H1 (cell line): Measurements from ENCODE around the gene LRRC74A. TPM values are rescaled to one million over a fixed set of nuclear protein-coding genes. Genes with fewer than 3 reads are reported as not detected.
A peak's percentile ranks its signal among the peaks of the same experiment; 100 is the strongest.

Source experiments
- CTCF ChIA-PET: fragments of 300-600 bp; sonication (Branson Sonifier 250); formaldehyde crosslinking; loops from one replicate; lab custom pipeline; 2021; ENCODE audit not compliant: partially characterized antibody; lab: Charles Lee
- POLR2A ChIA-PET: fragments of 300-600 bp; sonication (Branson Sonifier 250); formaldehyde crosslinking; loops from one replicate; lab custom pipeline; 2021; ENCODE audit warnings: inconsistent platforms; ENCODE audit not compliant: partially characterized antibody; lab: Charles Lee
- DNase-seq, 2 experiments: peaks; one replicate each; pipeline versions ENCODE4 v3.0.0 to v3.0.0-alpha.2; 2010 to 2022; ENCODE audit warnings: low spot score in 2 of 2, low read depth in 1 of 2, mixed read lengths in 1 of 2
- FAIRE-seq: peaks from 2 replicates; lab custom pipeline; 2011; peaks lifted over from hg19 to GRCh38; lab: Jason Lieb, UNC
- H2AFZ ChIP-seq: 2 replicates; pipeline ENCODE4 v1.8.1; 2012; ENCODE audit warnings: low read length, inconsistent platforms
- H2AK5ac ChIP-seq: 2 replicates; pipeline ENCODE4 v1.6.1; 2013; ENCODE audit warnings: low read depth, low read length
- H2BK120ac ChIP-seq: replicated peaks from 2 replicates; pipeline ENCODE3; 2013; ENCODE audit warnings: low read depth, low read length, inconsistent platforms
- H2BK12ac ChIP-seq: 2 replicates; pipeline ENCODE4 v1.6.1; 2013; ENCODE audit warnings: low read depth, low read length
- H2BK15ac ChIP-seq: 2 replicates; pipeline ENCODE4 v1.6.1; 2013; ENCODE audit warnings: low read length
- H2BK20ac ChIP-seq: 2 replicates; pipeline ENCODE4 v1.6.1; 2013; ENCODE audit warnings: low read length
- H2BK5ac ChIP-seq: 2 replicates; pipeline ENCODE4 v1.6.1; 2013; ENCODE audit warnings: low read depth, low read length
- H3K14ac ChIP-seq: 2 replicates; pipeline ENCODE4 v1.6.1; 2013; ENCODE audit warnings: inconsistent platforms; ENCODE audit not compliant: insufficient read length
- H3K18ac ChIP-seq: 2 replicates; pipeline ENCODE4 v1.6.1; 2013; ENCODE audit warnings: low read length; ENCODE audit errors: extremely low read depth
- H3K23ac ChIP-seq: 2 replicates; pipeline ENCODE4 v1.6.1; 2013; ENCODE audit warnings: inconsistent platforms; ENCODE audit not compliant: insufficient read length
- H3K23me2 ChIP-seq: 2 replicates; pipeline ENCODE4 v1.6.1; 2013; ENCODE audit warnings: low read depth, low read length
- H3K27ac ChIP-seq: 2 replicates; pipeline ENCODE4 v1.6.1; 2011; ENCODE audit warnings: low read depth, low read length, inconsistent platforms
- H3K27me3 ChIP-seq, 4 experiments: replicated peaks in 1 of 4; 1 replicate in 1 of 4; 2 replicates in 3 of 4; pipeline versions ENCODE4 v1.6.1 to v1.8.1; 2011 to 2013; ENCODE audit warnings: low read length in 3 of 4, mild to moderate bottlenecking in 3 of 4, inconsistent platforms in 2 of 4, mixed read lengths in 2 of 4, moderate library complexity in 1 of 4; ENCODE audit not compliant: control insufficient read depth in 3 of 4, insufficient read depth in 3 of 4; ENCODE audit errors: extremely low read depth in 1 of 4
- H3K36me3 ChIP-seq, 4 experiments: 2 replicates each; pipeline versions ENCODE4 v1.6.1 to v1.8.1; 2011 to 2013; ENCODE audit warnings: mild to moderate bottlenecking in 4 of 4, low read length in 3 of 4, moderate library complexity in 2 of 4, control low read depth in 1 of 4, inconsistent platforms in 1 of 4; ENCODE audit not compliant: insufficient read depth in 4 of 4, control insufficient read depth in 2 of 4
- H3K4ac ChIP-seq: replicated peaks from 2 replicates; pipeline ENCODE3; 2013; ENCODE audit warnings: low read length, low read depth, mixed read lengths, inconsistent platforms; ENCODE audit not compliant: insufficient read length
- H3K4me1 ChIP-seq, 4 experiments: replicated peaks in 1 of 4; 1 replicate in 1 of 4; 2 replicates in 3 of 4; pipeline versions ENCODE4 v1.6.1 to v1.8.1; 2011 to 2013; ENCODE audit warnings: low read length in 3 of 4, inconsistent platforms in 2 of 4, mixed read lengths in 1 of 4; ENCODE audit not compliant: insufficient read depth in 4 of 4, control insufficient read depth in 3 of 4
- H3K4me2 ChIP-seq, 2 experiments: 2 replicates each; pipeline versions ENCODE4 v1.6.1 to v1.8.1; 2011 to 2013; ENCODE audit warnings: low read depth in 2 of 2, low read length in 2 of 2, control low read depth in 1 of 2, inconsistent platforms in 1 of 2, mild to moderate bottlenecking in 1 of 2; ENCODE audit not compliant: insufficient read depth in 1 of 2
- H3K4me3 ChIP-seq, 4 experiments: fragments of 200-600, 300-600 bp in 1 of 4; sonication (generic), shearing (Covaris generic), sonication (Bioruptor Twin) in 1 of 4; 2 replicates each; pipeline versions ENCODE4 v1.5.1 to v1.8.1; 2011 to 2016; ENCODE audit warnings: low read length in 4 of 4, low read depth in 3 of 4, control low read depth in 2 of 4, inconsistent platforms in 2 of 4, mild to moderate bottlenecking in 2 of 4, mixed read lengths in 1 of 4, moderate library complexity in 1 of 4; ENCODE audit not compliant: insufficient read depth in 2 of 4; ENCODE audit errors: extremely low read depth in 1 of 4
- H3K56ac ChIP-seq: replicated peaks from 2 replicates; pipeline ENCODE3; 2013; ENCODE audit warnings: low read depth, mild to moderate bottlenecking, mixed read lengths, low read length, inconsistent platforms; ENCODE audit not compliant: insufficient read length
- H3K79me1 ChIP-seq: 2 replicates; pipeline ENCODE4 v1.6.1; 2013; ENCODE audit warnings: low read depth, low read length, control low read depth
- H3K79me2 ChIP-seq, 2 experiments: 2 replicates each; pipeline versions ENCODE4 v1.6.1 to v1.8.1; 2012 to 2013; ENCODE audit warnings: low read length in 2 of 2, mild to moderate bottlenecking in 2 of 2, inconsistent platforms in 1 of 2; ENCODE audit not compliant: insufficient read depth in 2 of 2, control insufficient read depth in 1 of 2
- H3K9ac ChIP-seq, 4 experiments: replicated peaks in 1 of 4; 1 replicate in 1 of 4; 2 replicates in 3 of 4; pipeline versions ENCODE4 v1.6.1 to v1.8.1; 2011 to 2013; ENCODE audit warnings: low read depth in 3 of 4, low read length in 3 of 4, control low read depth in 2 of 4, mild to moderate bottlenecking in 2 of 4, moderate library complexity in 2 of 4, inconsistent platforms in 1 of 4; ENCODE audit errors: extremely low read depth in 1 of 4
- H3K9me3 ChIP-seq, 2 experiments: 2 replicates each; pipeline versions ENCODE4 v1.6.1 to v1.8.1; 2012 to 2013; ENCODE audit warnings: mild to moderate bottlenecking in 2 of 2, moderate library complexity in 2 of 2, control low read depth in 1 of 2, inconsistent platforms in 1 of 2, low read depth in 1 of 2, low read length in 1 of 2, mixed read lengths in 1 of 2; ENCODE audit not compliant: insufficient read depth in 2 of 2
- H4K20me1 ChIP-seq, 2 experiments: replicated peaks in 1 of 2; 2 replicates each; pipeline versions ENCODE3 to v1.8.1; 2011 to 2013; ENCODE audit warnings: inconsistent platforms in 2 of 2, low read length in 2 of 2, mild to moderate bottlenecking in 1 of 2; ENCODE audit not compliant: insufficient read depth in 2 of 2, control insufficient read depth in 1 of 2
- H4K5ac ChIP-seq: 2 replicates; pipeline ENCODE4 v1.6.1; 2013; ENCODE audit warnings: low read length, low read depth, mixed read lengths, inconsistent platforms; ENCODE audit not compliant: insufficient read length
- H4K8ac ChIP-seq: 2 replicates; pipeline ENCODE4 v1.8.0; 2013; ENCODE audit warnings: mild to moderate bottlenecking, moderate library complexity, low read length, inconsistent platforms; ENCODE audit not compliant: insufficient read depth; ENCODE audit errors: extremely low read depth
- H4K91ac ChIP-seq: replicated peaks from 2 replicates; pipeline ENCODE3; 2013; ENCODE audit warnings: low read length, mixed read lengths, inconsistent platforms; ENCODE audit not compliant: insufficient read length
- CHD1 ChIP-seq: IDR thresholded peaks from 2 replicates; pipeline ENCODE4 v1.6.1; 2012; ENCODE audit warnings: low read depth, low read length, improper control_type of control experiment
- HDAC2 ChIP-seq, 2 experiments: fragments of 300-600 bp in 1 of 2; sonication (generic) in 1 of 2; IDR thresholded peaks; 2 replicates each; pipeline ENCODE4 v1.6.1; 2011 to 2012; ENCODE audit warnings: low read depth in 2 of 2, low read length in 2 of 2, mild to moderate bottlenecking in 2 of 2, moderate library complexity in 2 of 2, borderline replicate concordance in 1 of 2, inconsistent platforms in 1 of 2
- PHF8 ChIP-seq: fragments of 200-600 bp; sonication (generic); conservative IDR thresholded peaks from 2 replicates; pipeline ENCODE4 v1.7.1; 2012; ENCODE audit warnings: low read depth, mild to moderate bottlenecking, inconsistent platforms, low read length, moderate library complexity
- RBBP5 ChIP-seq: IDR thresholded peaks from 2 replicates; pipeline ENCODE4 v1.7.1; 2012; ENCODE audit warnings: low read depth, mild to moderate bottlenecking, inconsistent platforms, low read length, moderate library complexity, borderline replicate concordance
- RFX5 ChIP-seq: IDR thresholded peaks from 2 replicates; pipeline ENCODE4 v1.6.1; 2011; ENCODE audit warnings: low read depth, low read length, improper control_type of control experiment, borderline replicate concordance
- SIRT6 ChIP-seq: IDR thresholded peaks from one replicate; pipeline ENCODE4 v1.7.1; 2012; ENCODE audit warnings: low read length, inconsistent platforms
- SIX5 ChIP-seq: IDR thresholded peaks from 2 replicates; pipeline ENCODE4 v1.6.1; 2011; ENCODE audit warnings: mild to moderate bottlenecking, low read depth, low read length
- WGBS, 2 experiments: shearing (Covaris generic) in 1 of 2; methylation state at CpG; one replicate each; pipeline versions ENCODE4 v1.1.6 to v1.1.7; 2013 to 2015; ENCODE audit warnings: low lambda C conversion rate in 2 of 2, mixed read lengths in 2 of 2, inconsistent platforms in 1 of 2, low coverage in 1 of 2, missing lambda C conversion rate in 1 of 2; ENCODE audit not compliant: insufficient replicate concordance in 2 of 2, insufficient coverage in 1 of 2, insufficient read length in 1 of 2; ENCODE audit errors: extremely low coverage in 1 of 2, missing lambda C conversion rate in 1 of 2; 5-methylcytosine and 5-hydroxymethylcytosine counted together
- polyA plus RNA-seq, 7 experiments: library from polyadenylated mRNA; depleted of rRNA in 3 of 7; stranded (reverse) in 5 of 7; unstranded in 2 of 7; fragments of >200 nt in 5 of 7; fragments of 200-250 nt in 2 of 7; gene quantifications; 1 replicate in 5 of 7; 2 replicates in 1 of 7; 4 replicates in 1 of 7; pipeline versions ENCODE4 v1.2.1 to v1.2.3, GENCODE V29; 2011 to 2013; ENCODE audit warnings: missing spikeins in 2 of 7, mixed read lengths in 2 of 7
- total RNA-seq: library from RNA; stranded (reverse); fragmentation: NEBNext Ultra II Directional; extraction: Animal tissue kit (Norgen Biotek cat#: 25700); gene quantifications from 2 replicates; pipeline ENCODE4 v1.2.1, GENCODE V29; 2021

LRRC74A gene
- total and polyA plus RNA-seq, 2 of the 8 experiments (the other 6 are each of a cell fraction or from before 2014, with no cell fraction given) = not detected

DNA sequence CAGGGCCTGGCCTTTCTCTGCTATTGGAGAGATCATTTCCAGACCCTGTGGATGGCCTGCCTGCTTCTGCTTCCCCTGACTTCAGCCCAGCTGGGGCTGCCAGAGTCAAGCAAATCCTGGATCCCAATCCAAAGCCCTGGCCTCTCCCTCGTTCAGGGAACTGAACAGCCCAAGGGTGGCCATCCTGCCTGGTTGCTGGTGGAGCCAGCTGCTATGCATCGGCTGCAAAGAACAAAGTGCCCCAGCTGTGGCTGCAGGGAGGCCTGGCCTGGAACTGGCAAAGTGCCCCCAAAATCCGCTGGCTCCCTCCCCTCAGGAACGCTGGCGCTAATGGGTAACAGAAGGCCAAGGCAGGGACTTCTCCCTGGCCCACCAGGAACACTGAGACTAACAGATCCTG is 56.4 kb downstream of the LRRC74A start:
- Histone ChIP-seq H2BK5ac (no peak overlapping the region), H2BK120ac (no peak overlapping the region), H3K27ac (no peak overlapping the region), H3K4me2 (no peak overlapping the region), H3K14ac (no peak overlapping the region), H3K4me1 (peaks cover 0 to 6% (median 3%) of the 10 kb centered on the region in 4 experiments; a peak in 4 of 7 replicates), H3K9ac (no peak overlapping the region), H2BK12ac (no peak overlapping the region), H3K56ac (no peak overlapping the region), H2BK15ac (0 out of 2 replicates have a peak overlapping the region, but pooled peaks have one; percentile 16), H3K36me3 (no peaks in the 10 kb centered on the region), H4K20me1 (no peaks in the 10 kb centered on the region), H4K5ac (no peak overlapping the region), H2AK5ac (no peak overlapping the region), H3K23ac (no peak overlapping the region), H2AFZ (no peak overlapping the region), H4K8ac (no peak overlapping the region), H3K27me3 (0 out of 7 replicates have a peak, but pooled peaks cover 0 to 3% (median 0%) of the 10 kb centered on the region in 4 experiments), H3K79me1 (no peaks in the 10 kb centered on the region), H3K4me3 (no peak overlapping the region), H3K9me3 (no peaks in the 10 kb centered on the region), H2BK20ac (no peak overlapping the region), H3K18ac (no peak overlapping the region), H3K4ac (no peak overlapping the region), H4K91ac (no peak overlapping the region), H3K23me2 (no peaks in the 10 kb centered on the region), H3K79me2 (no peaks in the 10 kb centered on the region)
- WGBS, 2 experiments = 94% methylated on average over 5 of the region's 5 CpGs; no CpG with 5 or more reads in 1 of the 2 experiments
- DNase-seq (no peak), FAIRE-seq (no peak)
- POLR2A ChIA-PET = no interaction called here
- no peak for TF ChIP-seq RBBP5
- TF ChIP-seq RFX5 = no peak
- no peak for TF ChIP-seq CHD1
- no peak for TF ChIP-seq HDAC2 (IDR thresholded peaks at IDR 0.05; ENCODE audit: borderline replicate concordance in 1 of 2, low read depth in 2 of 2, low read length in 2 of 2)
- TF ChIP-seq PHF8 = no peak
- TF ChIP-seq SIRT6 = no peak
- no peak for TF ChIP-seq SIX5
- CTCF ChIA-PET = interaction anchor here (0.6 to 27.4 kb wide), 5 partner anchors 31 to 191 kb away, joined by 3 to 719 read pairs (median 169); no protein-coding TSS in a partner anchor
